Anterior cingulate cortex (tissue), 58 donors: ENCODE measurements around the gene PHF10.

Experiments used
- DNase-seq, 58 donors: peaks; one replicate each; lab custom pipeline; 2025; lab: John Stamatoyannopoulos, UW

Gene PHF10

DNA sequence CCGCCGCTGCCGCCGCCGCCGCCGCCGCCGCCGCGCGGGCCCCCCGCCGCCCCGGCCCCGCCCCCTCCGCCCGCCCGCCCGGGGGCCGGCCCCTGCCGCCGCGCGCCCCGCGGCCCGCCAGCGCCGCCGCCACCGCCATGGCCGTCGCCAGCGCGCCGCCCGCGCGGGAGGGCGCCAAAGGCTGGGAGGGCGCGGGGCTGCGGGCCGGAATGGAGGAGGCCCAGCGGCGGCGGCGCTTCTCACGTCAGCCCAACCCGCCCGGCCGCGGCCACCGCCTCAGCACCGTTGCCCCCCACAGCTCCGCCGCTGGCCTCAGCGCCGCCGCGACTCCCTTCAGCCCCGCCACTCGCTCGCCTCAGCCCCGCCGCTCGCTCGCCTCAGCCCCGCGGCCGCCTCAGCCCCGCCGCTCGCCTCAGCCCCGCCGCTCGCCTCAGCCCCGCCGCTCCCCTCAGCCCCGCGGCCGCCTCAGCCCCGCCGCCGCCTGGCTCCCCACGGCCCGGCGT lies 258 bp downstream of the PHF10 start:
- peak in 16 of 58 donors; percentile 14 to 57 (median 47) for DNase-seq

DNA sequence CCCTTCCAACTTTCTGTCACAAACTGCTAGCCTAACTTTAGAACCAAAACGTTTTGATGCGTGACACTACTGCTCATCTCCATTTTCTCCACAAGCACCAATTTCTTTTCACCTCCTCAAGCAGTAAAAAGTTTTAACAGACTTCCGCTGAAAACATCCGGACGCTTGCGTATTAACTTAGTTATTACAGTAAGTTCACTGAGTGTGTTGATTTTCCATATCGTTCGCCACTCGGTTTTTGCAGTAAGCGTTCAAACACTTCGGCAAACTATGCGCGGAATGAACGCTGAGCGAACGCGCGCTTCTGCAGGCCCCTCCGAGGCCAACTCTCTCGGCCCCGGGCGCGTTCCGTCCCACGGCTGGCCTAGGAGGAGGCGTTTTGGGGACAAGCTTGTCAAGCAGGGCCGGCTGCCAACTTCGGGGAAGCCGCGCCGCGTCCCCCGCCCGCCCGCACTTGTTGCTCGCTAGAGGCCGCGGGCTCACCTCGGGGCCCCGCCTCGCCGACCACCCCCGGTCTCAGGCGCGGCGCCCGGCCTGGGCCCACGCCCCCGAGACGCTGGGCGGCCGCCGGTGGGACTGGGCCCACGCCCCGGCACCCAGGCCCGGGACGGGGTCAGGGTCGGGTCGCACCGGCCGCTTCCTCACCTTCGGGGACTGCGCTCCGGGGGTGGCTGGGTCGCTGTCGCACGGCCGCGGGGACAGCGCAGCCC lies 945 bp downstream of the PHF10 start:
- peak in 52 of 58 donors; percentile 22 to 87 (median 58) for DNase-seq

DNA sequence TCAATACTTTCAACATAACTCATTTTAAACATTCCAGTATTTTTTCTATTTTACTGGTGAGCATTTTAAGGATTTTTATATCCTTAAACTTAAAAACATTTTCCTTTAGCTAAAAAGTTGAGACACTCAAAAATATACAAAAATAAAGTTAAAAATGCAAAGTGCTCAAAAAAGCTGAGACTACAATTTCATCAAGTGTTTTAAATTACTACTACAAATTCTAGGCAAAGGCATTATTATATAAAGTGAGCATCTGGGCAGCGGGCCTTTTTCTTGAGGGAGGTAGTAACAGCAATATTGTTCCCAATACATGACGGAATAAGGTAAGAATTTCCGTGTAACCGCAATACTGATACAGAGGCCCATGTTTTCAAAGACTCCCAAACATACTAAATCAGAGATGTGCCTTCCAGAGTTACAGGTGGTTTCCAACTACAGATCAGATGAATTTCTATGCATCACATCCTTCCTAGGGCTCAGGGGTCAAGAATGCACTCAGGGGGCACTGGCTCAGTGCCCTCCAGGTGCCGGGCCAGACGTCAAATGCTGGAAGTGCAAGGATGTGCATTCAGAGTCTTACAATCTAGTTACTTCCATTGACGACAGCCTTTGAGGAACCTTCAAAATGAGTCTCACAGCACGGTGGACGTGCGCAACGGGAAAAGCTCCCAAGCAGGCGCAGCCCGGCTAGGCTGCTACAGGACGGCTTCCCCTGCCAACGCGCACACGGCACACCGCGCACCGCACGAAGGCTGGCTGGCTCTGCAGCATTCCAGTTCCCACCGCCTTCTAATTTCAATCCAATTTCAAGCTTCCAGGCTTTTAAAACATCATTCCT lies 1.7 kb downstream of the PHF10 start:
- DNase-seq, result peak in 25 of 58 donors; percentile 3 to 48 (median 23)

DNA sequence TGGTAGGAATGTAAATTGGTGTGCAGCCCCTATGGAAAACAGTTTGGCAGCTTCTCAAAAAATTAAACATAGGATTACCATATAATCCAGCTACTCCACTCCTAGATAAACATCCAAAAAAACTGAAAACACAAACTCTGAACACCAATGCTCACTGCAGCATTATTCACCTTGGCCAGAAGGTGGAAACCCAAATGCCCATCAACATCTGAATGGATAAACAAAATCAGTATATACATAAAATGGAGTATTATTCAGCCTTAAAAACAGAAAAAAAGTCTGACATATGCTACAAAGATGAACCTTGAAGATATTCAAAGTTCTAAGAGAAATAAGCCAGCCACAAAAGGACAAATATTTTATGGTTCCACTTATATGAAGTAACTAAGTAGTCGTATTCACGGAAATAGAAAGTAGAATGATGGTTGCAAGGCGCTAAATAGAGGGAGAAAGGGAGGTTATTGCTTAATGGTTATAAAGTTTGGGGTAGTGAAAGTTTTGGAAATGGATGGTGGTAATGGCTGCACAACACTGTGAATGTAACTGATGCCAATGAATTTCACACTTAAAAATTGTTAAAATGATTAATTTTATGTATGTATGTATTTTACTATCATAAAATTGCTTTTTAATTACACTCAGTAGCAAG lies 4.0 kb downstream of the PHF10 start:
- DNase-seq, result no peak

DNA sequence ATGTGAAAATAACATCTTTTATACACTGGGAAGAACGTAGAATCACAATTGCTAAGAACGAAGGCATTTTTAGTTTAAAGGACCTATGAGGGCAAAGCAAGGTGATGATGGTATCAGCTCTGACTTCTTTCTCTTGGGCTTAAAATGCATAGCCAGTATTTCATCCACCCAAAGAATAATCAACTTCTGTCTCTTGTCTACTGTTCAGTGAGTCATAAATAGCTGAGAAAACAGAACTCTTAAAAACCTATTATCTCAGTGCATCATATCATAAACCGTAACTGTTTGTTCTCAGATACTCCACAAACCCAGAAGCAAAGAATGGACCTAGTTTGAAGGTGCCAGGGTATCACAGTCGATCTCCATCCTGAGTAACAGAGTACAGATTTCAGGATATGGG lies 5.2 kb downstream of the PHF10 start:
- no peak for DNase-seq

DNA sequence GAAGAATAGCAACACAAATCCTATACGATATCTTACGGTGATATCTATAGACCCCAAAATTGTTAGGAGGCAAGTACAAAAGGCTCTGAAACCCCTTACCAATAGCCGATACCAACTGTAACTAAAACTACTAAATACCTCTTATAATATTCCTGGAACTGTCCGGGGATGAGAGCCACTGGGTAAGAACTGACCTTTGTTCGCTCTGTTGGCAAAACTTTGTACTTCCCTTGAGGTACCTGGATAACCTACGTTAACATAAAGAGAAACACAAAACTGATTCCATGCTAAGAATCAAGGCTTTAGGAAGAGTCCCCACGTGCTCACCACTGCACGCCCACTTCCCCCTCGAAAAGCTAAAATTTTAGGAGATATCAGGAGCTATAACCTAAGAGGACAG lies 9.7 kb downstream of the PHF10 start:
- DNase-seq, result no peak

DNA sequence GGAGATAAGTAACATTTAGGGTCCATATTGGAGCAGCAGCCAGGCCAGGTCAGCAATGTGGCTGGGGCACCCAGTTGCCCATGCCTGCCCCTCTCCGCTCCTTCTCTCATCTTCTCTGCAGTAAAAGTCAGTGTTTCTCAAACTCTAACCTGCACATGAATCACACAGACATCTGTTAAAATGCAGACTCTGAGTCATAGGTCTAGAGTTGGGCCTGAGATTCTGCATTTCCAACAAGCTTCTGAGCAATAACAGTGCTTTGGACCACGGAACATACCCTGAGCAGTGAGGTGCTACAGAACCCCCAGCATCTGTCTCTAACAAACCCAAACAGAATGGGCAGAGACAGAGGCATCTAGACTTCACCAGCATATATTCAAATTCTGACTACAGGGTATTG lies 10.1 kb downstream of the PHF10 start:
- DNase-seq, result no peak

DNA sequence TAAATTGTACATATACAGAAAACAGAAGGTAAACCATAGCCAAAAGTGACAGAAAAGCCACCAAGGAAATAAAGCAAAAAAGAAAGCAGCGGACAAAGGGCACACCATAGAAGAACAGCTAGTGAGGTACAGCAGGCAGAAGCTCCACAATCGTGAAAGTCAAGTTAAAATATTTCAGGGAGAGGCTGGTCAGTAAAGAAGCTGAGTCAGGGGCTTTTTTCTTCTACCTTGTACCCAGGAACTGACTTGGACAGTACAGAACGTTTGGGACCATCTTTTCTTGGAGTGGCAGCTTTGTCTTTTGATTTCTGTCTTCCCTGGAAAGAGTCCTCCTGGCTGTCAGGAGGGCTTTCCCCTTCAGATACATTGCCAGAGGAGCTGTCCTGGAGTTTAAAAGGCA lies 14.3 kb downstream of the PHF10 start:
- DNase-seq, result no peak

DNA sequence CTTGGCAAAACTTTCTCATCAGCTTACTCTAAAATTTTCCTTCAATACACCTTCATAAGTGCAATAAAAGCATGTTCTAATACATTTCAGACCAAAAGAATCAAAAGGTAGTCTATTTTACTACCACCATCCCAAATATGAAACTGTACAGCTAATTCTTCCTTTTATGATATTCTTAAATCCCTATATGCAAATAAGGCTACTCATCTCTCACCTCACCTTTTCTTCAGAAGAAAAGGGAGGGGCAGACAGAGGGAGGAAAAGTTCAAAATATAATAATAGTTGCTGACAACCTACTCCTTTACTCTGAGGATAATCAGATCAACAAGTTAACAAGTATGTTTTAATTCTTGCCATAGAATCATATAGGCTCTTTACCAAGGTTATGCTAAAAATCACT lies 15.0 kb downstream of the PHF10 start:
- DNase-seq, result no peak

DNA sequence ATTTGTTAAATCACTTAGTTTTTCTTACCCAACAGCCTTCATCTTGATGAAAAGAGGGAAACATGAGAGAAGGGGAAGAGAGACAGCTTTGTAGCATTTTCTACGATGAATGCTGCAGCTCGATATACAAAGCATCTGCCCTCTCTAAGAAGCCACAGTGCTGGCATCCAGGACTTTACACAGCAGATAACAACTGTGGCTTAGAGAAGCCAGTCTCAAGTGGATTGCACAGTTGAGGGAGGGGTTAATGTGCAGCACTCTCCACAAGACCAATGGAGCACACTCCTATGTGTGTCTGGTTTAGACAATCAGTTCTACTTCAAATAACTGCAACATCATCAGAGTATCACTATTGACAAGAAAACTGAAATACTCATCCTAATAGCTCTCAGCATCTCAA lies 16.5 kb downstream of the PHF10 start:
- no peak for DNase-seq

DNA sequence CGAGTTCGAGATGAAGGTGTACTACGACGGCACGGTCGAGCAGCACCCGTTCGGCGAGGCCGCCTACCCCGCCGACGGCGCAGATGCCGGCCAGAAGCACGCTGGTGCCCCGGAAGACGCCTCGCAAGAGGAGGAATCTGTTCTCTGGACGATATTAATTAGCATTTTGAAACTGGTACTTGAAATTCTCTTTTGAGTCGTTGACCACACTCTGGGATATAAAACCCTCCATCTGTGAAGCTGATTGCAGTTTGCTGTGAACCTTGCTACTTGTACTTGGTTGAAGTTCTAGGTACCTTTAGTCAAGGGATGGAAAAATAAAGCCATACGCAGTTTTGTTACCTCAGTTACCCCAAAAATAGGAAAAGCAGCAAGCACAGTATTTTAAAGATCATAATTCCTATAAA lies 21.5 kb downstream of the PHF10 start:
- no peak for DNase-seq

DNA sequence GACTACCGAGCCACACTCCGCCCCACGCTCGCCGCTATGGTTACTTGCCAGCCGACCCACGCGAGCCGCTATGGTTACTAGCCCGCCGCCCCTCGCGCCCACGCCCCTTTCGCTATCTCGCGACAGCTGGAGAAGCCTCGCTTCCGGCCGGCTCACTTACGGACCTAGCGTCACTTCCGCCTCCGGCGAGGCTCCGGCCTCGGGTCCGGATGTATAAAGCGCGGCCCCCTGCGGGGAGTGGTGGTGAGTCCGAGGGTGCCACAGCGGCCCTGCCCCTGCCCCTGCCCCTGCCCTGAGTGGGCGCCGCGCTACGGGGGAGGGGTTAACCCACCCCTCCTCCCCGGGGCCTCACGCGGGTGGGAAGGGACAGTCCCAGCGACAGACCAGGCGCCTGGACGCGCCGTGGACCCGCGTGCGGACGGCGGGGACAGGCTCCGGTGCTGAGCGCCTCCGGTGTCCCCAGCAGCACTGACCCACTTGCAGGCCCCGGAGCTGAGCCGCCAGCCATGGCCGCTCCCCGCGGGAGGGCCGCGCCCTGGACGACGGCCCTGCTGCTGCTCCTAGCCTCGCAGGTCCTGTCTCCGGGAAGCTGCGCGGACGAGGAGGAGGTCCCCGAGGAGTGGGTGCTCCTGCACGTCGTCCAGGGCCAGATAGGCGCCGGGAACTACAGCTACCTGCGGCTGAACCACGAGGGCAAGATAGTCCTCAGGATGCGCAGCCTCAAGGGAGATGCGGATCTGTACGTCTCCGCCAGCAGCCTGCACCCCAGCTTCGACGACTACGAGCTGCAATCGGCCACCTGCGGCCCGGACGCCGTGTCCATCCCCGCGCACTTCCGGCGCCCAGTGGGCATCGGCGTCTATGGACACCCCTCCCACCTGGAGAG lies 22.1 kb downstream of the PHF10 start, which contains the start of the genes C6orf120 and WDR27:
TSS of gene C6orf120 (plus strand) at position 173 of the 886 bp plus-strand sequence. CDS start at position 507, 334 bp downstream.
TSS of gene WDR27 (minus strand) at position 76 of the 886 bp plus-strand sequence. CDS start 13,024 bp downstream, outside the sequence.
- DNase-seq, result peak; percentile 65 to 97 (median 91)

DNA sequence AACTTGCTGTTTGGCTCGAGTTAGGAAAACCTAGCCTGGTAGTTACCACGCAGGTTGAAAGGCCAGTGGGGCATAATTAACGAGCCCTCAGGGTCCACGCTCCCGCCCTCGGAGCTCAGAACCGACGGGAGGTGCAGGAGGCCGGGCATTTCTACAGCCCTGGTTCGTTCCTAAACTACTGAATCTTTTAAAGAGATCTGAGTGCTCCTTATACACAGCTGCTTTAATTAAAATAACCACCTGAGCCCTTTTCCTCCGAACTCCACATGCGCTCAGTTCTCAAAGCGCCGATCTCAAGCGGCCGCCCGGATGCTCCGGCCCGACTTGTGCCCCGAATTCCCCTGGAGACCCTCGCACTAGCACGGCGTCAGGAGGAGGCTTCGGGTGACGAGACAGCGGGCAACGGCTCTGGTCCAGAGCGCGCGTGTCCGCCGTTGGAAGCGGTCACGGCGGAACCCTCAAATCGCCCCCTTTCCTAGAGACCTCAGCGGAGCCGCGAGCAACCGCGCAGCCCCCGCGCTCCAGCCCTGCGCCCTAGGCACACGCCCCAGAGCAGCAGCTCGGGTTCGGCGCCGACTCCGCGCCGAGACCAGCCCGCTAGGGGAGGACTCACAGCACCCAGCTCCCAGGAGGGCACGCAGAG lies 22.9 kb downstream of the PHF10 start:
- DNase-seq, result peak in 10 of 58 donors; percentile 29 to 61 (median 46)

DNA sequence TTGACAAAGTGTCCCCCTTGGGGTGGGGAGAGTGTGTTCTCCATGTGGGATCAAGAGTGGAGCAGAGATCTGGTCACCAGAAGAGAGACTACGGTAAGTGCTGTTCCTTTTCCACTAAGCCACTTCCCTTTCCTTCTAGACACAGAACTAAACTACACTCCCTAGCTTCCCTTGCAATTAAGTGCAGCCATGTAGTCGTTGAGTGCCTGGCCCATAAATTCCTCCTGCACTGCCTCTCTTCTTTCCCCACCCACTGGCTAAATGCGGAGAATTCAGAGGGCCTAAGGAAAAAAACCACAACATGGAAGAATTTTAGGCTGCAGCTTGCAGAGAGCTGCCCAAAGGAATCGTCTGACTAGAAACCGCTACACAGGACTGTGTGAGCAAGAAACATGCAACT lies 24.0 kb downstream of the PHF10 start:
- DNase-seq, result no peak

DNA sequence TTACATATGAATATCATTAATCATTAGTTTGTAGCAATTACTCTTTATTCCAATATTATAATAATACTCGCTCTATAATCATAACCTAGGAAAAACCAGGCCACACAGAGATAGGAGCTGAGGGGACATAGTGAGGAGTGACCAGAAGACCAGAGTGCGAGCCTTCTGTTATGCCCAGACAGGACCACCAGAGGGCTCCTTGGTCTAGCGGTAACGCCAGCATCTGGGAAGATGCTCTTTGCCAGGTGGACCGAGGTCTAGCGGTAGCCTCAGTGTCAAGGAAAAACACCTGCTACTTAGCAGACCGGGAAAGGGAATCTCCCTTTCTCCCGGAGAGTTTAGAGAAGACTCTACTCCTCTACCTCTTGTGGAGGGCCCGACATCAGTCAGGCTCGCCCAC lies 27.2 kb downstream of the PHF10 start:
- peak in 1 of 58 donors; percentile 13 for DNase-seq

DNA sequence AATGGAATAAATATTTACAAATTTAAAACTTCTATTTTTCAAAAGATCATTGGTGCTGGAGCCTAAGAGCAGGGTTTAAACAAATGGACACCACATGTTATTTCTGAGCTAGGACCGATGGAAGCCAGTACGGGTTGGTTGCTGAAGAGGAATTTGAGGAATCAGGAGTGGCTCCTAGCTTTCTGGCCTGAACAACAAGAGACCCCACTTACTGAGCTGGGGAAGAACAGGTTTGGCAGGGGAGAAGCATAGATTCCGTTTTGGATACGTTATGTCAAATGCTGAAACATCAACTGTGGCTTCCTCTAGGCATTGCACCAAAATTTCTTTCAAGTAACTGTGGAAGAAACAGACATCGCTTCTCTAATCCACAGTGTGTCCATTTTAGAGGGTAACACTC lies 29.2 kb downstream of the PHF10 start:
- DNase-seq, result no peak

DNA sequence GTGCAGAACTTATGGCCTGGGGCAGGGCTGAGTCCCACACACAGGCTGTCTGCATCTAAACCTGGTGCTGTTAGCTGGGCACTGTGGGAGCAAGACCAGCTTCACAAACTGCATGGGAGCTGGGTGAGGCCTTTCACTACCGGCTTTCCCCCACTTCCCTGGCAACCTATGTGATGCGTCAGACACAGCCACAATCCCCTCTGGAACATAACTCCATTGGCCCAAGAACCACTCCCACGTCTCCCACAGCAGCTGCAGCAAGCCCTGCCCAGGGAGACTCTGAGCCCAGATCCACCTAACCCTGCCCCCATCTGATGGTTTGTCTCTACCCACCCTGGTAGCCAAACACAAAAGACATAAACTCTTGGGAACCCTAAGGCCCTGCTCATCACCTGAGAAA lies 31.8 kb downstream of the PHF10 start:
- DNase-seq, result no peak

DNA sequence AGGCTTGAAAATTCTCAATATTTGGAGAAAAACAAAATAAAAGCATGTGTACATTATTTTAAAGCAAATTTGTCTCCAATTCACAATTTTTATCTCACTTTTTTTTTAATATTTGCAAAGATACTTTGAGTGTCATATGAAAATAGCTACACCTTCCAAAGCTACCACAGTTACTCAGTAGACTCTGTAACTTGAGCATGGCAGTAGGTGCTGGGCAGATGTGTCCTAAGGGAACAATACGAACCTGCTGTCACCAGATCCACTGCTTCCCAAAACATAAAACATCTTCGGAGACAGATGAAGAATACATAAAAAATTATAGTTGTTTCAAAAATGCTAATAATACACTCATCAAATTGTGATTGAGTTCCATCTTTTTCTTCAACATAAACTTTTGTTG lies 33.0 kb downstream of the PHF10 start:
- DNase-seq, result no peak

DNA sequence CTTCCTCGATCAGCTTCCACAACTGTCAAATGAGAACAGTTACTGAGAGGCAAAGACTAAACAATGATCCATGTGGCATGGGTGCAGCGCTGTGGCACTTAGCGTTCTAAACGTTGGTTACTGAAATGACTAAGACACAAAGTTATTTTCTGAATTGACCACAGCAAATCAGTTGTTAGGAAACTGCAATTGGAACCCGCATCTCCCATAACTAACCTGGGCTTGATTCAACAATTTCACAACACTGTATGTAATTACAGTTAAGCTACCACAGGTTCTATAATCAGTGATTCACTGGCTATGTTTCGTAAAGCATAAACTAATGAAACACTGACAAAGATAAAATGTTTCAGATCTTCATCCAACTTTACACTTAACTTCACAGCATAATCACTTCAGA lies 35.0 kb downstream of the PHF10 start:
- DNase-seq, result no peak
